ENCODE data around the gene PRICKLE2. TPM values are rescaled to one million over a fixed set of nuclear protein-coding genes. Genes with fewer than 3 reads are reported as not detected.

The PRICKLE2 gene
- total RNA-seq, 6 experiments from 2014 or later, result 2.4 to 4.4 (median 3.3) TPM

- H3K27ac ChIP-seq, result no peak overlapping the region
- ATAC-seq (no peak), DNase-seq (no peak)
- no peaks in the 10 kb centered on the region for H3K4me1 ChIP-seq
- 58% methylated on average over 3 of the region's 3 CpGs for WGBS (ENCODE audit: insufficient coverage, low coverage, low lambda C conversion rate, missing lambda C conversion rate)
- TF ChIP-seq POLR2A (IDR thresholded peaks at IDR 0.05) (no peak), CTCF (IDR thresholded peaks at IDR 0.05) (no peak)
- H3K36me3 ChIP-seq, result no peaks in the 10 kb centered on the region
- no peaks in the 10 kb centered on the region for H3K27me3 ChIP-seq
- intact Hi-C loops (cut with DNase I), result no loop called here
- no peaks in the 10 kb centered on the region for H3K9me3 ChIP-seq
- H3K4me3 ChIP-seq, result no peak overlapping the region
These were observed 69.9 kb downstream of the PRICKLE2 start for GRCh38 chr3:64155328-64155727.

GRCh38 chr3:64152676-64153466, 72.4 kb downstream of the PRICKLE2 start:
- Histone ChIP-seq H3K4me3 (no peak overlapping the region), H3K27ac (no peak overlapping the region), H3K36me3 (no peaks in the 10 kb centered on the region), H3K9me3 (no peaks in the 10 kb centered on the region), H3K27me3 (no peaks in the 10 kb centered on the region), H3K4me1 (no peaks in the 10 kb centered on the region)
- ATAC-seq (no peak), DNase-seq (no peak)
- no peak for TF ChIP-seq POLR2A (IDR thresholded peaks at IDR 0.05)
- TF ChIP-seq CTCF (IDR thresholded peaks at IDR 0.05), result no peak
- WGBS (ENCODE audit: insufficient coverage, low coverage, low lambda C conversion rate, missing lambda C conversion rate), result 75% methylated on average over 9 of the region's 9 CpGs
- intact Hi-C loops (cut with DNase I), result no loop called here

- H3K27ac ChIP-seq, result no peak overlapping the region
- DNase-seq, result no peak
- intact Hi-C loops (cut with DNase I), result no loop called here
- no peak overlapping the region for H3K4me3 ChIP-seq
- TF ChIP-seq POLR2A (IDR thresholded peaks at IDR 0.05), result no peak
- TF ChIP-seq CTCF (IDR thresholded peaks at IDR 0.05), result no peak
- no peaks in the 10 kb centered on the region for H3K36me3 ChIP-seq
- 79% methylated on average over 2 of the region's 2 CpGs for WGBS (ENCODE audit: insufficient coverage, low coverage, low lambda C conversion rate, missing lambda C conversion rate)
- no peaks in the 10 kb centered on the region for H3K9me3 ChIP-seq
- H3K27me3 ChIP-seq, result no peaks in the 10 kb centered on the region
- no peak for ATAC-seq
- no peaks in the 10 kb centered on the region for H3K4me1 ChIP-seq
These were observed 73.2 kb downstream of the PRICKLE2 start for GRCh38 chr3:64152086-64152485.

- 71% methylated on average over 5 of the region's 5 CpGs for WGBS (ENCODE audit: insufficient coverage, low coverage, low lambda C conversion rate, missing lambda C conversion rate)
- Histone ChIP-seq H3K4me3 (no peak overlapping the region), H3K4me1 (no peaks in the 10 kb centered on the region), H3K27ac (no peak overlapping the region), H3K27me3 (no peaks in the 10 kb centered on the region), H3K9me3 (no peaks in the 10 kb centered on the region), H3K36me3 (no peaks in the 10 kb centered on the region)
- intact Hi-C loops (cut with DNase I), result no loop called here
- ATAC-seq (no peak), DNase-seq (no peak)
- no peak for TF ChIP-seq POLR2A (IDR thresholded peaks at IDR 0.05)
- no peak for TF ChIP-seq CTCF (IDR thresholded peaks at IDR 0.05)
These were observed 73.9 kb downstream of the PRICKLE2 start for GRCh38 chr3:64151342-64151871.

Measured in right lobe of liver (tissue), 6 donors.